GM19099 (cell line): ENCODE data around the gene LUZP2.

Source experiments
- POLR2A ChIP-seq: IDR thresholded peaks from 3 replicates; pipeline ENCODE4 v1.6.1; 2011; ENCODE audit warnings: low read depth; ENCODE audit not compliant: insufficient read length; ENCODE audit errors: extremely low read depth

The LUZP2 gene

DNA sequence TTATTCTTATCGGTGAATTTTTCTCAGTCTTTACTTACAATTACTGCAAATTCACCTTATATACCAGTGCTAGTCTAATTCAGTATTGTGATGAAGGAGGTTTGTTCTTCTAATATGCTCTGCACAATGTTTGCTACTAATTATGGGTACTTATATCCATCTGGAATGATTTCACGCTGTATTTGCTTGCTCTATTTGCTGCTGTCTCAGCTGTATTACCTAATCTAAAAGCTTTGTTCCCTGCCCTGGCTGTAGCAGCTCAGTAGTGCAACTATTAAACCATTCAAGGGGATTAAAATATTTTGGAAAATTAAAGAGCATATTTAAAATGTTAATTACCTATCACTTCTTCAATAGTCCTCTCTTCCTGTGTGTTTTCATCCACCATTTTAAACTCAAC lies 375.3 kb downstream of the LUZP2 start:
- no peak for TF ChIP-seq POLR2A

DNA sequence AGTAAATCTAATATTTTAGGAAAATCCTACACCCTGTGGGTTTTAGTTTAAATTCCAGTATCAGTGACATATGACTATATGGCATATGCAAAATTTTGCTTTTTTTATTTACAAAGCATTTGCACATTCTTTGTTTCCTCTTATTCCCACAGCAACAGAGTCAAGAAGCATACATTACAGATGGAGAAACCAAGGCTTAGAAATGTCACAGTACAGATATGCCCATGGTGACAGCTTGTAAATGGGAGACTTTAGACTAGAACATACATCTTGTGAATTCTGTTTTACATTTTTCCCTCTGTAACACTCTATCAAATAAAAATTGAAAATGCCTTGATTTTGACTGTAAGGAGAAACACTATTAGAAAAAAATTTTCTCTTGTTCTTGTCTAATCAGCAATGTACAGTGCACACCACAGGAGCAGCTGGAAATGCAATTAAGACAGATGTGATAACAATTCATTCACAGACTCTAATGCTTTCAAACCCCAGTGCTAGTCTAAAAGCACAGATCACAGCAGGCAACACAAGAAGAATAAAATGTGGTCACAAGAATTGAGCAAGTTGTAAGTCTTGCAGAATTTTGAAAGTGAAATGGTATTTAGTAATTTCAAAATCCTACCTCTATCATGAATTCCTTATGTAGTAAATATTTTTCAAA lies 375.9 kb downstream of the LUZP2 start:
- TF ChIP-seq POLR2A = no peak

DNA sequence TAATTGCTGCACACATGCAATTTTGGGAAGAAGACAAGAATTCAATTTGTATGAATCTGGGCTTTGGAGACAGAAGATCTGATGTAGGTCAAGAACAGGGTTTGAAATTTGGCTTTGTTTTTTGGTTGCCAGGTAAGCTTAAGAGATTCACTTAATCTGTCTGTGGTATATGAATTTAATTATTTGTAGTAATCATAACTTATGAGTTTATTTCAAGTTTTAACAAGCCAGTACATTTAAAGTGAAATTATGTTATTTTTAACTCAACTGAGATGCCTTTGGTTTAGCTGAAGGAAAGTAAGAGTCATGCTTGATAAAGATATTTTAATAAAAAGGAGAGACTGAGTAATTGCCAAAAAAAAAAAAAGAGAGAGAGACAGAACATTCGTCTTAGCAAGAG lies 384.1 kb downstream of the LUZP2 start:
- TF ChIP-seq POLR2A = no peak

- TF ChIP-seq POLR2A = no peak
Measured at GRCh38 chr11:24885580-24886173, 388.8 kb downstream of the LUZP2 start.

- TF ChIP-seq POLR2A = no peak
Measured at GRCh38 chr11:24886880-24887619, 390.2 kb downstream of the LUZP2 start.

GRCh38 chr11:24890426-24890825 lies 393.6 kb downstream of the LUZP2 start:
- TF ChIP-seq POLR2A = no peak

- TF ChIP-seq POLR2A = no peak
Measured at GRCh38 chr11:24896118-24896835, 399.4 kb downstream of the LUZP2 start.

DNA sequence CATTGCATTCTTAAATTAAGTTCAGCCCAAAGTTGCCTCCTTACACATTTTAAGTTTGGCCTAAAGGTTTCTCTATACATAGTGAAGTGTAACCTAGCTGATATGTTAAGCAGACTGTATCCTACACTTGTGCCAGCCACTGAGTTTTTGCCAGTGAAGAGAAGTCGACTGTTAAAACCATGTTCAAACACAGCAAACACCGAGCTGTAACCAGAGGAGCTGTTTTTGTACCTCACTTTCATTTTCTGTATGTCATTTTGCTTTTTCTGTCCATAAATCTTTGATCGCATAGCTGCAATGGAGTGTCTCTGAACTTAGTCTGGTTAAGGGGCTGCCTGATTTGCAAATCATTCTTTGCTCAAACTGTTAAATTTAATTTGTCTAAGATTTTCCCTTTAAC lies 403.7 kb downstream of the LUZP2 start:
- TF ChIP-seq POLR2A = no peak

DNA sequence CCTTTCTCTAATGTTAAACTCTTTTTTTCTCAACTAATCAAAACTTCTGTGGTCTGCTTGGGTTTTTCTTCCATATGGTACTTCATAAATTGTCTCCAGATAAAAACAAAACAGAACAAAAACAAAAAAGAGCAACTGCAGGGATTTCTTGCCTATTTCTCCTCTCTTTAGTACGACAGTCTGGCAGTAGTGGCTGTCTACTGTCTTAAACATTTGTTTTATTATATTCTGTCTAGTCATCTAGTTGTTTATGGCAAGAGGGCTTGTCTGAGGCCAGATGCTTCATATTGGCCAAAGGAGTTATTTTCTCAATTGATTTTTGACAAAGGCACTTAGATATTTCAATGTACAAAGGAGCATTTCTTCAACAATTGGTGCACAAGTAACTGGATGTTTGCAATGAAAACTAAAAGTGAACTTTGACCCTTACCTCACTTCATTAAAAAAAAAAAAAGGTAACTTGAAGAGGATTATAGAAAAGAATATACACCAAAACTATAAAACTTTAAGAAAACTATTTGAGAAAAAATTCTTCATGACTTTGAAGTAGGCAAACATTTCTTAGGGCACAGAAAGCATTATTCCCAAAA lies 404.2 kb downstream of the LUZP2 start:
- TF ChIP-seq POLR2A = no peak

- no peak for TF ChIP-seq POLR2A
Measured at GRCh38 chr11:24903555-24903954, 406.7 kb downstream of the LUZP2 start.

DNA sequence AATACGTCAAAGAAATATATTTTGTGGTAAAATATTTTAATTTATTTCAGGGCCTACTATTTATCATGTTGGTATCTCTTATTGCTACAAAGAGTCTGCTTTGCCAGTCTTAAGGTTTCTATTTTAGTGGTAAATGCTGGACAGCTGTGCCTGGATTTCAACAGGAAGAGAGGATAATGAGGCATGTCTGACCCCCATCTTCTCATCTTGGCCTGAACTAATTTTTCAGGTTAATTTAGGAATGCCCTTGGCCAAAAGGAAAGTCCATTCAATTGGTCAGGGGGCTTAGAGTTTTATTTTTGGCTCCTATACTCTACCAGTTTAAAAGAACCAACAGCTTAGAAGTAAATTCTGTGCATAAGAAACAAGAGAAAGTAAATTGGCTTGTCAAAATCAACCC lies 428.2 kb downstream of the LUZP2 start:
- no peak for TF ChIP-seq POLR2A

- no peak for TF ChIP-seq POLR2A
Measured at GRCh38 chr11:24932110-24933000, 435.5 kb downstream of the LUZP2 start.

DNA sequence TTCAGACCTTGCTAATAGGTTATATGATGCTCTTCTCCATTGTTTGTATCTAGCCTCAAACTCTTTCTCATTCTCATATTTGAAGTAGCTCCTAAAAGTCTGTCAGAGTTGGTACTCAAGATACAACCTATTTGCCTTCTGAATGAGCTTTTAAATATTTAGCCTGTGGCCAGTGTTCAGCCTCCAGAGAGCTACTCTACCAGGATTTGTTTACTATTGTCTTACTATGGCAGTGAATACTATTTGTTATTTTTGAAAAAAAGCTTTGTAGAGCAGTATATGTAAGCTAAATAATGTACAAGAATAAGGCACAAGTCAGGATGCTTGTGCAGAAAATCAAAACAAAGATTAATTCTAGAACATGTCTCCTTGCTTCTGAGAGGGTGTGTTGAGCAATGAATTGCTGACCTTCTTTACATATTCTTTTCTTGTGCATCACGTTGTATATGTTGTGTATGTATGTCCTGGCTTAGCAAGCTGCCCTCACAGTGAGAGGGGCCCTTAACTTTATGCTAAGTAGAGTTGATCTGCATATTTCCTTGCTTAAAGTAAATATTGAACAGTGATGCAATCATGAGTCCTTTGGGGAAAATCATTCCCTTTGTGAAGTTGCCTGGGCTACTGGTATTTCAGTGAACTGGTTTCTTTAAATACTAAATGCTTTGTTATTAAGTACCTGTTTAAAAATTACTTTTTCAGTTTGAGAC lies 438.0 kb downstream of the LUZP2 start:
- no peak for TF ChIP-seq POLR2A

GRCh38 chr11:24944891-24945290 lies 448.0 kb downstream of the LUZP2 start:
- TF ChIP-seq POLR2A = no peak

DNA sequence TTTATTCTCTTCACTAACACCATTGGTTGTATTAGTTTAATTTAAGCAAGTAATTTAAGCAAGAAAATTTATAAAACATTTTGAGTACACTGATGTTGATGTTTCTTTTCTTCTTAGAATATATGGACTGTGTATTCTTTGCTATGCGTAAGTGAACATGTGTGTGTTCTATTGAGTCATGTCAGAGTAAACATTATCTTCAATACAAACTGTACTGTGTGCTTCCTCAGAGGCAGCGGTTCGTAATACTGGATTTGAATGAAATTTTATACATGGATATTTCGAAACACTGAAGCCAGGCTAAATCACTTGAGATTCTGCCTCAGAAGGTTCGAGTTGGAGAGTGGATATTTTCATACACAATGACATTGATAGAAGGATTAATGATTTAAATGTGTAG lies 452.6 kb downstream of the LUZP2 start:
- no peak for TF ChIP-seq POLR2A
